HTERT RPE-1 (cell line): ENCODE data around the gene CFAP119.

Experiments
- in situ Hi-C: fragments of 300-500 bp; cut with MboI; formaldehyde crosslinking; loops from 4 replicates; pipeline ENCODE4 v1.14.3; 2020; ENCODE audit warnings: low sequenced_read_pairs

The CFAP119 gene

DNA sequence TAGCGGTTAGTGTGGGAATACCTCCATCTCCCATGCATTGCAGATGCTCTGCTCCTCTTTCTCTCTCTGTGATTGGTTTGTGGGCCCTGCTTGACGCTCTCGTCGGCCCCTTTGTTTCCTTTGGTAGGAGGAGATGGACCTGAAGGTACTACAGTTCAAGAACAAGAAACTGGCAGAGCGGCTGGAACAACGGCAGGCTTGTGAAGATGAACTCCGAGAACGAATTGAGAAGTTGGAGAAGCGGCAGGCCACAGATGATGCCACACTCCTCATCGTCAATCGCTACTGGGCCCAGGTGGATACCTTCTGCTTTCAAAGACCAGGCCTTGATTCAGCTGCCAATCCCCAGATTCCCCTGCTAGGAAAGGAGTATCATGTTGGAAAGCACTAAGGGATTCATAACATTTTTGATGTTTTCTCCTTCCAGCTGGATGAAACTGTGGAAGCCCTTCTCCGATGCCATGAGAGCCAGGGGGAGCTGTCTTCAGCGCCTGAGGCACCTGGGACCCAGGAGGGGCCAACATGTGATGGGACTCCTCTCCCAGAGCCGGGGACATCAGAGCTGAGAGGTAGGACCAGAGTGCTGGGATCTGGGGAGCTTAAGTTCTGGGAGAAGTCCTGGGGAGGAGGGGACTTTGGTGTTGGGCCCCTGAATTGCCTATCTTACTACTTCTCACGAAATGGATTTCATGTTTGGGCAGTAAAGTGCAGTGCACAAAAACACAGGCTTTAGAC, 1.3 kb upstream of the CFAP119 start:
- in situ Hi-C loops, result no loop called here

DNA sequence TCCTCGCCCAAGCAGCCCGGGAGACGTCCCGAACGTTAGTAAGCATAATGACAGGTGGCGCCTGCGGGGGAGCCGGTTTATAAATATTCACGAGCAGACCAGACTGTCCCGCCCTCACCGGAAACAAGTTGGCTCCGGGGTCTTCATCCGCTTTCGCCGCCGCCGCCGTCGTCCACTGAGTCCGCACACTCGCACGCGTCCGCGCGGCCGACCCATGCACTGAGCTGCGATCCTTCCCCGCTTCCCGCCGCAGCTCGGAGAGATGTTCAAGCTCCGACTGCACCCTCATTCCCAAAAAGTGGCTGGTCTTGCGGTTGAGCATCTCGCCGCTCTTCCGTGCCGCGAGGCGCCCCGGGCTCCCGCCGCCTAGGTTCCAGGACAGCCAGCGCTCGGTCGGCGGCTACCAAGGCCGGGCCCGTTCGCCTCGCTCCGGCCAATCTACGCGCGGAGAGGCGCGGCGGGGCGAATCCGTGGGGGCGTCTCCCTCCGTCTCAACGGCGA, 385 bp downstream of the CFAP119 start:
- in situ Hi-C loops, result no loop called here

DNA sequence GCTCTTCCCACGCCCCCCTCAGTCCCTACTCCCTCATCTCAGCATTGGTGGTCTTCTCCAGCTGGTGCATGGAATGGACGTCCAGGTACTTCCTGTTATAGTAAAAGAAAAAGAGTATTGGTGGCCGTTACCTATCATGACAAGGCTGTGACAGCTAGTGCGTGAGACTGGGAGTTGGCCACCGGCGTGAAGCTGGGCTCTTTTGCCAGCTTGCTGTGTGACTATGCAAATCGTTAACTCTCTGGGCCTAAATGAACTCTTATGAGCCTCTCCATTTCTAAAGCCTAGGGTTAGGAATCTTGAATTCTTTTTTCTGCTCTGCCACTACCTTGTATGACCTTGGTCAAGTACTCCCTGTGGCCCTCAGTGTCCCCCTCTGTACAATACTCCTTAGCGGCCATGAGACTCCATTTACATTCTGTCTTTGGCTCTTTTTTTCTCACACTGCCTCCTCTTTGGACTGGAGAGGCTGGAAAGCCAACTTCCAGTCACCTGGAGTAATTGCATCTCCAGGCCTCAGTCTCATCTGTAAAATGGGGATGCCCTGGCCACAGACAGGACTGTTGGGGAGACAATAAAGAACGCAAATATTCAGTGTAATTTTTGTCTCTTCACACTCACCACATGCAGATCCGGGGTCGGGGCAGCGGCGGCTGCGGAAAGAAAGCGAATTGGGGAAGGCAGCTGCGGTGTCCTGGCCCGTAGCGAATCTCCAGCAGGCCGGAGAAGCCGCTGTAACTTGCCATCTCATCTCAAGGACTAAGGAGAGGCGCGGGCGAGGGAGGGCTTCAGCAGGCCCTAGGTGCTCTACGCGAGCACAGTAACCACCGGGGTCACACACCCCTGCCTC, 1.1 kb downstream of the CFAP119 start:
- in situ Hi-C loops, result no loop called here

DNA sequence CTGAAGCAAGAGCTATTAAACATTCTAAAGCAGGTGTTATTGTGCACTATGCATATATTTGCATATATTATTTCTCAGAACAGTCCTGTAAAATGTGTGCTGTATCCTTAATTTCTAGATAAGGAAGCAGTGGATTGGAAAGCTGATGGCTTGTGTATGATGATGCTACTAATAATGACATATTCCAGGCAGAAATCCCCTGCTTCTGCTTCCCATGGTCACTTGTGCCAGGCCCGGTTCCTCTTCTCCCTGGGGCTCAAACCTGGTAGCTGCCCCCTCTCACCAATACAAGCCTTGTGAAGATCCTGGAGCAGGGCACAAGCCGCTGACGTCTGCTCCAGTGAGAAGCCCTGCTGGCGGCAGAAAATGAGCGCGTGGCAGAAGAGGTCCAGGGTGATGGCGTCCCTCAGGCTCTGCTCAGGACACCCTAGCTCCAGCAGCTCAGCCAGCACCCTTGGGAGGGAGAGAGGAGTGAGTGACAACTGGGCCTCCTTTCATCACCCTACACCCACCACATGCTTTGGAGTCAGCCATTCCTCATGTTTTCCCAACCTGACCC, 1.8 kb downstream of the CFAP119 start:
- in situ Hi-C loops, result no loop called here

DNA sequence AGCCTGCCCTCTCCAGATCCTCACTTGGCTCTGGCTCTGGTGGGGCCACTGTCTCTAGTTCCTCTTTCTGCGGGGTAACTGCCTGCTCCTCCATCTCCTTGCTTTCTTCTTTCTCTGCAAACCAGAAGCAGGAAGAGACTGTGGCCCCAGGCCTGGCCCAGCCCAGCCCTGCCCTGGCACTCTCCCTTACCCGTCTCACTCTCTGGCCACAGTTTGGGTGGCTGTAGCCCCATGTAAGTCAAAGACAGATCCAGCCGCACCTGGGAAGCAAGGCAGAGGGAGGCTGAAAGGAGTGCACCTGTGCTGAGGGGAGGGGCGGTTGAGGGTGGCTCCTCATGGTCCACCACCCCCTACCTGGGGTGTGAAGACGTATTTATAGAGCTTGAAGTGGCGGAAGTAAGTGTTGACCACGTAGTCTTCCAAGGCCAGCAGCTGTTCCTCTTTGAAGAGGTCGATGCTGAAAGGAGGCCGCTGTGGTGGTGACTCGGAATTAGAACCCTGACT, 2.8 kb downstream of the CFAP119 start:
- in situ Hi-C loops, result no loop called here

DNA sequence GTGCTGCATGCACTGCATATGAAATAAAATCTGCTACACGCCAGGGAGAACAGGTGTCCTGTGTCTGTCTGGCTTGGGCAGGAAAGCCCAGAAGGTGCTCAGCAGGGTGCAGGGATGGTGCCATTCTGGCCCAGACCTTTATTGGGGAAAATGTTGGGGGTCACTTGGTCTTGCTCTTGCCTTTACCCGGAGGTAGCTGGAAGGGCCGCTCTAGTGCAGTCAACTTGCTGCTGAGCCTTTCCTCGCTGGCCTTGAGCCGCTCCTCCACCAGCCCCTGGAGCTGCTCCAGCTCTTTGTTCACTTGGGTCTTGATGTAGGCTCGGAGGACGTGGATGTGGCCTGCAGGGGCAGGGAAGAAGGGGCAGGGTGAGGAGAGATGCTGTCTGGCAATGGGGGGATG, 4.5 kb downstream of the CFAP119 start:
- in situ Hi-C loops, result no loop called here

DNA sequence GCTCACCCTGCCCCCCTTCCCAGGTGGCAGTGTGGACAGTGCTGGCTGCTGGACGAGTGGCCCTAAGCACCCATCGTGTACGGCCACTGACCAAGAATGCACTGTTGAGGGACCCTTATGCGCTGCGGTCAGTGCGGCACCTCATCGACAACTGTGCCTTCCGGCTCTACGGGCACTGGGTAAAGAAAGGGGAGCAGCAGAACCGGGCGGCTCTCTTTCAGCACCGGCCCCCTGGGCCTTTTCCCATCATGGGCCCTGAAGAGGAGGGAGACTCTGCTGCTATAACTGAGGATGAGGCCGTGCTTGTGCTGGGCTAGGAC, 5.1 kb downstream of the CFAP119 start:
- in situ Hi-C loops, result no loop called here

DNA sequence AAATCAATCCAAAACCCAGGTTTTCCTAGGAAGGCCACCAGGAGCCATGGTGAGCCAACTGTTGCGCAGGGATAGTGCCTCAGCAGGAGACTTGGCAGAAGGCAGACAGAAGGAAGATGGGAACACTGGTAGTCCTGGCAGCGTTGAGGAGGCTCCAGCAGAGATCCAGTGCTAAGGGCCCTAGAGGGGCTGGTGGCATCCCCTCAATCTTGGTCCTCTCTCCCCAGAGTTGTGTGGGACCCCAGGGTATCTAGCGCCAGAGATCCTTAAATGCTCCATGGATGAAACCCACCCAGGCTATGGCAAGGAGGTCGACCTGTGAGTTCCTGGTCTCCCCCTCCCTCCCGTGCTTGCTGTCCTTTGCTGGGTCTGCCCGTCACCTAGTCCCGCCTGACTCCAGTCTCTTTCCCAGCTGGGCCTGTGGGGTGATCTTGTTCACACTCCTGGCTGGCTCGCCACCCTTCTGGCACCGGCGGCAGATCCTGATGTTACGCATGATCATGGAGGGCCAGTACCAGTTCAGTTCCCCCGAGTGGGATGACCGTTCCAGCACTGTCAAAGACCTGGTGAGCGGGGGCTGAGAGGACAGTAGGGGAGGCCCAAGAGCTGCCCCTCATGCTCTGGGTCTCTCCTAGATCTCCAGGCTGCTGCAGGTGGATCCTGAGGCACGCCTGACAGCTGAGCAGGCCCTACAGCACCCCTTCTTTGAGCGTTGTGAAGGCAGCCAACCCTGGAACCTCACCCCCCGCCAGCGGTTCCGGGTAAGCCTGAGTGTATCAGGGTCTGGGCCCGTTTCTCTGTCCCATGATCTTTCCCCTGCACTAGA, 5.7 kb downstream of the CFAP119 start:
- in situ Hi-C loops, result no loop called here

DNA sequence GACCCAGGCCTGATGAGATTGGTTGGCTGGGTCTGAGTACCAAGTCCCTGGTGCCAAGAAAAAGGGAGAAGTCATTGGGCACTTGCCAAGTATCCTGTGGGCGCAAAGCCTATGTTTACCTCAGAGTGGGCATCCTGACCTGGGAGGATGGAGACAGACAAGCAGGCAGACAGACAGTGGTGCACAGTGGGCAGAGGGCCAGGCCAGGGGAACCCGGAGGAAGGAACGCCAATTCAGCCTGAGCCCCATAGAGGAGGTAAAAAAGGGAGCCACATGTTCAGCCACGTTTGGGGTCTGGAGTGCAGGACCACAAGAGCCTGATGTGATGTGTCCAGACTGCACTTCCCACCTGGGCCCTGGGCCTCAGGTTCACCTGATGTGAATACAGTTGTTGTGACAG, 8.3 kb downstream of the CFAP119 start:
- in situ Hi-C loops, result no loop called here

DNA sequence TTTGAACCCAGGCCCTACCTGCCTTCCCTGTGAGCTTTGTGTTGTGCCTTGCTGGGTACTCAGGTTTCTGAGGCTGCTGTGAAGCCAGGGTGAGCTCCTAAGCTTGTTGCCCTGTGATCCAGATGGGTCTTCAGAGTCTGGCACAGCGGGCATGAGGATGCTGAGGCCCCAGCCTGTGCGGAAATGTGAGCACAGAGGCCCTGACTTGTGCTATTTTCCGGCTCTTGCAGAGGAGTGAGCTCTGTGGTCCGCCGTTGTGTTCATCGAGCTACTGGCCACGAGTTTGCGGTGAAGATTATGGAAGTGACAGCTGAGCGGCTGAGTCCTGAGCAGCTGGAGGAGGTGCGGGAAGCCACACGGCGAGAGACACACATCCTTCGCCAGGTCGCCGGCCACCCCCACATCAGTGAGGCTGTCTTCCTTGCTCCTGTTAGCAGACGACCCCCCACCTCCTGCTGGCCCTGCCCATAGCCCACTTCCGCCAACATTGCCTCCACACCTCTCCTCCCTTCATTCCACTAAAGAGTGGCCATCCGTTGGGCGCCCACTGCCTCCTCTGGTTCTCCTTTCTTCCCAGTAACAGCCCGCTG, 10.9 kb downstream of the CFAP119 start:
- in situ Hi-C loops, result no loop called here

DNA sequence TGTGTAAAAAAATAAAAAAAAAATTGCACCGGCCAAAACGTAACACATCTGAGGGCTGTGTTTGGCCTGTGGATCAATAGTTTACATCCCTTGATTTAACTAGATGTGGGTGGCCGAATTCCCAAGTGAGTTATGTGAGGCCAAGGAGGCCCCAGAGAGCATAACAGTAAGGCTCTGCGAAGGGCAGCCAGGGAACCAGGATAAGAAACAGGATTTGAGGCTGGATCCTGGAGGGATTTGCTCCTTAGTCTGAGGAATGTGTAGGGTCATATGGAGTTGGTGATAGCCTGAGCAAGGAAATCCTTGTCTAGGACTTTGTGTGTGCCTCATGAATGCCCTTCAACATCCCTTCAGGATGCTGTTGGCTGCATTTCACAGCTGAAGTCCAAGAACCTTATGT, 11.7 kb downstream of the CFAP119 start:
- in situ Hi-C loops, result no loop called here

DNA sequence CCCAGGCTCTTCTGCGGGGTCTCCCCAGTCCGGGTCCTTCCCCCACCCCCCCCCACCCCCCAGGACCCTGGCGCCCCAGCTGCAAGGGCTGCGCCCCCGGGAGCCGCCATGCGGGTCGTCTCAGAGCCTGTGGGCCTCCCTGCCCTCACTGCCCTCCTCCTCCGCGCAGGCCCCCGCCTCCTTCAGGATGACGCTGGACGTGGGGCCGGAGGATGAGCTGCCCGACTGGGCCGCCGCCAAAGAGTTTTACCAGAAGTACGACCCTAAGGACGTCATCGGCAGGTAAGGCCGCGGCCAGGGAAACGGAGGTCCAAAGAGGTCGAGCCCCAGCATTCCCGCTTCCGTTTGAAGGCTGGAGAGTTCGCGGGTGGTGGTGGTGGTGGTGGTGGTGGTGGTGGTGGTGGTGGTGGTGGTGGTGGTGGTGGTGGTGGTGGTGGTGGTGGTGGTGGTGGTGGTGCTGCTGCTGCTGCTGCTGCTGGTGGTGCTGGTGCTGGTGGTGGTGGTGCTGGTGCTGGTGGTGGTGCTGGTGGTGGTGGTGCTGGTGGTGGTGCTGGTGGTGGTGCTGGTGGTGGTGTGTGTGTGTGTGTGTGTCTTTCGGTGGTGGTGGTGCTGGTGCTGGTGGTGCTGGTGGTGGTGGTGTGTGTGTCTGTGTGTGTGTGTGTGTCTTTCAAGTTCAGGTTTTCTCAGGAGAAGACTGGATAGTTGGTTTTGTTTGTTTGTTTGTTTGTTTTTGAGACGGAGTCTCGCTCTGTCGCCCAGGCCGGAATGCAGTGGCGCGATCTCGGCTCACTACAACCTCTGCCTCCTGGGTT, 13.0 kb downstream of the CFAP119 start:
- in situ Hi-C loops, result no loop called here

DNA sequence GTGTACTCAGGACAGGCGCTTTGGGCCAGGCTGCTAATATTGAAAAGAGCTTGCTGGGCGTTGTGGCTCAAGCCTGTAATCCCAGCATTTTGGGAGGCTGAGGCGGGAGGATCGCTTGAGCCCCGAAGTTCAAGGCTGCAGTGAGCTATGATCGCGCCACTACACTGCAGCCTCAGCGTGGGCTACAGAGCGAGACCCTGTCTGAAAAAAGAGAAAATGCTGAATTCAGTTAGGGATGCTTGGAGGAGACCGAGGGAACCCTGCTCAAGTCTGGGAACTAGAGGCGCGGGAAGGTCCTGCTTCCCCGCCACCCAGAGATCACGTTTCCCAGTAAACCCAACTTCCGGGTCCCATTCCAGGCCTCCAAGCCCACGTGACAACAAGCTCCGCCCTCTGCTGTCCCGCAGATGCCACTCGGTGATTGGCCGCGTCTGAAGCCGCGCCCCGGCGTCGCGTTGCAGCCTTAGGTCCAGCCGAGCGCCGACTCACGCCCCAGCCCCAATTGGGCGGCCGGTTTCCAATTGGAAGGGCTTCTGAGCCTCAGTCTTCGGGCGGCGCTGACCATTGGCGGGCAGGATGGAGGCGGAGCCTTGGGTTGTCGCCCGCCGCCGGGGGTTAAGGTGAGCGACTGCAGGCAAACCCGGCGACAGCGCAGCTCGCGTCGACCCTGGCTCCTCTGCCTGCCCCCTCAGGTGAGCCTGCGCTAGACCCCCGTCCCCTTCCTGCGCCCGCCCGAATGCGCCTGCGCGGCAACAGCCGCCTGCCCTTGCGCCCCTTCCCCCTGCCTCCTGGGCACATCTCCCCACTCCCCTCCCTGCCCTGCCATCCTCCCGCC, 13.8 kb downstream of the CFAP119 start, which contains the start of gene PHKG2:
PHKG2 (plus strand) TSS at position 627 of the 835 bp plus-strand sequence. CDS start 396 bp downstream, outside the sequence.
- in situ Hi-C loops, result no loop called here

DNA sequence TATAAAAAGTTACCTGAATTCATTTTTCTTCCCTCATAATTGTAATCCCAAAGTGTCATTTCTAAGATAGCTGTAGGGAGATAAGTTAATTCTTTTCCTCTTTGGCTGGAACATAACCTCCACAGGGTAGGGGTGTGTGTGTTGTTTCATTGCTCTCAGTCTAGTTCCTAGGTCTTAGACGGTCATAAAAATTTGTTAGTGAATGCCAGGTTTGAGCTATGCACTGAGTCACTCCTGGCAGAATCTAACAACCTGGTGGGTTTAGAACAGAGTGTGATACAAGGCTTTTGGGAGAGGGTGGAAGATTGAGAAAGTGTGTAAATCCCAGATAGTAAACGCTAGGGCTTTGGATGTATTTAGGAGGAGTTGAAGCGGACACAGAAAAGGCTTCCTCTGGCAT, 14.5 kb downstream of the CFAP119 start:
- in situ Hi-C loops, result no loop called here

DNA sequence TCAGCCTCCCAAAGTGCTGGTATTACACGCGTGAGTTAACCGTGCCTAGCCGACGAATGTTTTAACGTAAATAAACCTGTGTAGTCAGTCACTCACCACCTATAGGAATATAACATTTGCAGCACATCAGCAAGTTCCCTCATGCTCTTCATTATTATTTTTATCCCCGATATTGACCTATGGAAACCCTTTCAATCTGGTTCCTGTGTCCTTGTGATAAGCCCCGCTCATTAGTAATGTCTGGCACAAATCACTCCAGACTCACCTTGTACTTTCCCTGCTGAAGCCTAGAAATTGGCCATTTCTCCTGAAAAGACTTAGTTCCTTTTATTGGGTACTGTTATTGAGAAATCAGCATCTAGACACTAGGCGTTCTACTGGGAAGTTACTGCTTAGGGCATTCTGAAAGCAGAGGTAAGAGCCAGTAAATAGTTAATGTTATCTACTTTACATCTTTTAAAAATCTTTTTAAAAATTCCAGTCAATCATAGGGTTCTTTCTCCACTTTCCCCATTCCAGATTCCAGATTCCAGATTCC, 15.2 kb downstream of the CFAP119 start:
- in situ Hi-C loops, result no loop called here

DNA sequence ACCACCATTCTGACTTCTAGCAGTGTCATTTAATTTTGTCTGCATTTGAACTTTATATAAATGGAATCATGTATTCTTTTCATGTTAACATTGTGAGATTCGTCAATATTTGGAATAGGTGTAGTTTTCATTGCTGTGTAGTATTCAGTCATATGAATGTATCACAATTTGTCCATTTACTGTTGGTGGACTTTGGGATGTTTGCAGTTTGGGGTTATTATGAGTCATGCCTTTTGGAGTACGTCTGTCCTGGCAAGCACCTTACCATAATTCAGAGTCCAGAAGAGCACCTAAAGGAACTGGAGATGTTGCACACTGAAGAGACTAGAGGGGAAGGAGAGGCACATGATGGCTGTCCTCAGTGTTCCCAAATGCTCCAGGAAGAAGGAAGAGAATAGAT, 16.8 kb downstream of the CFAP119 start:
- in situ Hi-C loops, result no loop called here

DNA sequence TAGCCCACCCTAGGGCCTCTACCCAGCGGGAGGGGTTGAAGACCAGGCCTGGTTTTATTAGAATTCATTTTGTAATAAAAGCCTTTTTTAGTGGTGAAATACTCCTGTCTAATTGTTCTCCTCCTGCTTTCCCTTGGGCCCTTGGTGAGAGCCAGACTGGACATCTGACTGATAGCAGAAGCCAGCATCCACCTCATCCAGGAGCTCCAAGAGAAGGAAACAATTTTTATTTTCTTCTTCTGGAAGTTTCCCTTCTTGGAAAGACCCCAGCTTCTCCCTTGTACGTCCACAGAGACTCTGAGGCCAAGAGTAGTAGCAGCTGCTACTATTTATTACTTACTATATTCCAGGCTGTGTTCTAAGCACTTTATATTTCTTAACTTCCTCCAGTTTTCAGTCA, 17.7 kb downstream of the CFAP119 start:
- in situ Hi-C loops, result no loop called here

DNA sequence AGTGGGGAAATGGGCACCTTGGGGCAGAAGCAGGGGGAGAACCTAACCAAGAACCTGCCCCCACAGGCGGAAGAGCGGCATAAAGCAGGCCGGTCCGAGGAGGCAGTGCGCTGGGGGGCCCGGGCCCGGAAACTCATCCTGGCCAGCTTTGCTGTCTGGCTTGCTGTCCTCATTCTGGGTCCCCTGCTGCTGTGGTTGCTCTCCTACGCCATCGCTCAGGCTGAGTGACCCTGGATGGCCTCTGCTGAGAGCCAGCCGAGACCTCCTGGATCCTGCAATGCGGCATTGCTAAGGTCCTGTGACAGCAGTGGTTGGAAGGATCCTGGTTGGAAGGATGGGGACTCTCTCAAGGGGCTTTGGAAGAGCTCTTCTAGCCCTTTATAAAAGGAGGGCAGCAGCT, 18.1 kb downstream of the CFAP119 start:
- in situ Hi-C loops, result no loop called here
